Measurements from ENCODE around the gene DGKB.

GRCh38 chr7:14822481-14822854 lies 80.1 kb downstream of the DGKB start:
- TF ChIP-seq SIN3A (IDR thresholded peaks at IDR 0.05; ENCODE audit: borderline replicate concordance, low read depth, low read length) (no peak), CTCF (IDR thresholded peaks at IDR 0.05) (no peak), YY1 (IDR thresholded peaks at IDR 0.05; ENCODE audit: low read depth) (no peak)

Measured in SK-N-SH (cell line).